ENCODE data around the gene C1QTNF12.

The C1QTNF12 gene

DNA sequence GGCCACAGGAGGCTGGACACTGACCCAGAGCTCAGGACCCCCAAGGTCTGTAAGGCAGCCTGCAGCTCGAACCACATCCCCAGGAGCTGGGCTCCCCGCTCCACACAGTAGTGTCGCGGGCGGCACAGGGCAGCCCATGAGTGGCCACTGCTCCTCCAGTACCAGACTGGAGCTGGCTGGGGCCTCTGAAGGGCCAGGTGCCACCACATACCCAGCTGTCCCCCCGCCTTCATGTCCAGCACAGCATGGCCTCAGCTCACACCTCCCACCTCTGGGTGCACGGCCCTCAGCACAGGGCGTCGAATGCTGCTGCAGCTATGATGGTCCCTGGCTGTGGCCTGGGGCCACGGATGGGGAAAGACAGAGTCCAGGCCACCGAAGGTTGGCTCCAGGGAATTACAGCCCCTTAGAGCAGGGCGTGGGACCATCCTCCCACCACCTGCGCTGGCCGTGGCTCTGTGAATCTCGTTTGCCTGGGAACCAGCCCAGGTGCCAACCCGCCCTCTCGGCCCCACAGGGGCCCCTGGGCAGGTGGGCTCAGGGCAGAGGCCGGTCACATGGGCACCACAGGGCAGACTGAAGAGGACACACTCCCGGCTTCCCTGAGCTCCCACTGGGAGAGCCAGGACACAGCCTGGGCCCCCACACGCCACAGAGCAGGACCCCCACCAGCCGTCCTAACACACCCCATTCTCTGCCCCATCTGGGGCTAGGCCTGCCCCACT lies 30.5 kb downstream of the C1QTNF12 start:
- in situ Hi-C loops (cut with HindIII; ENCODE audit: low sequenced_read_pairs), result no loop called here
- TF ChIP-seq, protein P1, sequence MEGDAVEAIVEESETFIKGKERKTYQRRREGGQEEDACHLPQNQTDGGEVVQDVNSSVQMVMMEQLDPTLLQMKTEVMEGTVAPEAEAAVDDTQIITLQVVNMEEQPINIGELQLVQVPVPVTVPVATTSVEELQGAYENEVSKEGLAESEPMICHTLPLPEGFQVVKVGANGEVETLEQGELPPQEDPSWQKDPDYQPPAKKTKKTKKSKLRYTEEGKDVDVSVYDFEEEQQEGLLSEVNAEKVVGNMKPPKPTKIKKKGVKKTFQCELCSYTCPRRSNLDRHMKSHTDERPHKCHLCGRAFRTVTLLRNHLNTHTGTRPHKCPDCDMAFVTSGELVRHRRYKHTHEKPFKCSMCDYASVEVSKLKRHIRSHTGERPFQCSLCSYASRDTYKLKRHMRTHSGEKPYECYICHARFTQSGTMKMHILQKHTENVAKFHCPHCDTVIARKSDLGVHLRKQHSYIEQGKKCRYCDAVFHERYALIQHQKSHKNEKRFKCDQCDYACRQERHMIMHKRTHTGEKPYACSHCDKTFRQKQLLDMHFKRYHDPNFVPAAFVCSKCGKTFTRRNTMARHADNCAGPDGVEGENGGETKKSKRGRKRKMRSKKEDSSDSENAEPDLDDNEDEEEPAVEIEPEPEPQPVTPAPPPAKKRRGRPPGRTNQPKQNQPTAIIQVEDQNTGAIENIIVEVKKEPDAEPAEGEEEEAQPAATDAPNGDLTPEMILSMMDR (IDR thresholded peaks at IDR 0.05; ENCODE audit: low read depth, low read length, missing control alignments), result no peak
- H3K4me3 ChIP-seq (ENCODE audit: low read depth, low read length), result no peak overlapping the region
- no peak for DNase-seq (ENCODE audit: low read depth)

DNA sequence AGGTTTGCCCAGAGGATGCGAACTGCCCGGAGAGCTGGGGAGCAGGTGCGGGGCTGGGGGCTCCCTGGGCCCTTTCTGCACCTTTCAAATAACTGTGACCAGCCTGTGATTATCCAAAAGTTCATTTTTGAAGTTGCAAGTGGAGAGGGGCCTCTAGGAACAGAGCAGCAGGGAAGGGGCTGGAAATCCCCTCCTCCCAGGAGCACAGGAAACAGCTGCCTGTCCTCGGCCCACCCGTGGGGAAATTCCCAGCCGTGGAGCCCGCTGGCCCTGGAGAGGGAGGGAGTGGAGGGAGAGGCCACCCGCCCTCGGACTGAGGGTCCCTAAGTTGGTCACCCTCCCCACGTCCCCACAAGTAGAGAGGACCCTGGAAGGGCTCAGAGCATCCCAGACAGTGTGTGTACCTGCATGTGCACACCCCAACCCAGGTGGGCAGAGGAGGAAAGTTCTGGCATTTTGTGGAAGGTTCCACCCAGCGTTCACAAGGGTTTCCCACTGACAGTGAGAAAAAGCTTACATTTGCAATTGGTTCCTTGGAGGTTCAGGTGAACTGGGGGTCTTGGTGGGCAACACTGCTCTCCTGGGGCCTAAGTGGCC lies 31.3 kb downstream of the C1QTNF12 start:
- TF ChIP-seq, protein P1 (IDR thresholded peaks at IDR 0.05; ENCODE audit: low read depth, low read length, missing control alignments), result no peak
- no peak overlapping the region for H3K4me3 ChIP-seq (ENCODE audit: low read depth, low read length)
- no peak for DNase-seq (ENCODE audit: low read depth)
- in situ Hi-C loops (cut with HindIII; ENCODE audit: low sequenced_read_pairs), result no loop called here

DNA sequence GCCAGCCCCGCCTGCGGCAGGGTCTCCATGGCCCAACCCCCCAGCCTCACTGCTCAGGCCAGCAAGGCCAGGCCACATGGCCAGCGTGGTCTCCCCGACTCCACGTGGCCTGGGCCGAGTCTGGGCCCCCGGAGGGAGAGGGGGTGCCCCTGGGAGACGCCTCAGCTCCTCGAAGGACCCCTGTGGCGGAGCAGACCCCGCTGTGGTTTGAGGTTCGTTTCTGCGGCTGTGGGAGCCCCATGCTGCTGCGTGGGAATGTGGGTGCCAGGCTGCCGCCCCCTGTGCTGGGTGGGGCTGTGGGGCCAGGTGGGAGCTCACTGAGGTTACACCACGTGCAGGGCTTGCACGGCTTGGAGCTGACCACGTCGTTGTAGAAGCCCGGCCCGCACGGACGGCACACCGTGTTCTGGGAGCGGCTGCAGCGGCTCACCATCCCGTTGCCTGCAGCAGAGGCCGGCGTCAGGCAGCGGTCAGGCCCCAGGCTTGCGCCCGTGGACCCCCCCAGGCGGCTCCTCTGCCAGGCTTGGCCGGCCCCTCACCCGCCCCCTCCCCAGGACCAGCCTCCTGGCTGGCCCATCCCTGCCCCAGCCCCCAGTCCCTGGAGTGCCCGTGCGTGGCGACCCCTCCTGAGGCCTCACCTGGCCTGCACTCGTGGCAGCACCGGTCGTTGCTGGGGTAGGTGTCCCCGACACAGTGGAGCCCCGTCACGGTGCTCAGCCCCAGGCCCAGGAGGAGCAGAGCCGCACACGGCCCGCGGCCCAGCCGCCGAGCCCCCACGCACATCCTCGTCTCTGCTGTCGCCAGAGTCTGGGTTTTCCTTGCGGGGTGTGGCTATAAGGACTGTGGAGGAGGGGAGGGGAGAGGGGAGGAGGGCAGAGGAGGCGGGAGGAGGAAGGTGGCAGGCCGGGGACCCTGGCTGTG lies 32.9 kb downstream of the C1QTNF12 start, which contains the start of gene TNFRSF4:
Gene TNFRSF4, minus strand, starts transcription at position 809 of the 921 bp plus-strand sequence. Its CDS starts 26 bp downstream, at position 783.
- no peak within 1 kb of the TSS for H3K4me3 ChIP-seq (ENCODE audit: low read depth, low read length)
- in situ Hi-C loops (cut with HindIII; ENCODE audit: low sequenced_read_pairs), result no loop called here
- no peak for DNase-seq (ENCODE audit: low read depth)
- TF ChIP-seq, protein P1 (IDR thresholded peaks at IDR 0.05; ENCODE audit: low read depth, low read length, missing control alignments), result no peak

DNA sequence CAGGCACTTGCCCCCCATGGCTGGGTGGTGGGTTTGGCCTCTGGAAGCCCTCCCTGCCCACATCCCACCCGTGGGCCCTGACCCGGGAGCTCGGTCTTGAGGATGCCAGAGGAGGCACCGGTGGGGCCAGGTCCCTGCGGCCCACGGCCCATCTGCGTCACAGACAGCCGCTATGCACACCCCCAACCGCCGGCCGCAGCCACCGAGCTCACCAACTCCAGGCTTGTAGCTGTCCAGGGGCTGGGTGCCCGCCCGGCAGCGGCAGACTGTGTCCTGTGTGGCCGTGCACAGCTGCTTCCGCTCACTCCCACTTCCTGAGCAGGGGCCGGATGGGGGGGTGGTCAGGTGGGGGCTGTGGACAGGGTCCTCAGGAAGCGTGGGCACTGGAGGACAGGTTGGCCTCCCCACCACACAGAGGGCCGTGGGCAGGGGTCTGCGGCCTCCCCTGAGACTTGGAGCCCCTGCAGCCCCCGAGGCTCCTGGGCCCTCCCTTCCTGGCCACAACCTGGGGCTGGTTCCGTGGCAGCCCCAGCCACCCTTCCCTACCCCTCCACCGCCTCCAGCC lies 33.7 kb downstream of the C1QTNF12 start:
- TF ChIP-seq, protein P1 (IDR thresholded peaks at IDR 0.05; ENCODE audit: low read depth, low read length, missing control alignments), result no peak
- no peak overlapping the region for H3K4me3 ChIP-seq (ENCODE audit: low read depth, low read length)
- no peak for DNase-seq (ENCODE audit: low read depth)
- in situ Hi-C loops (cut with HindIII; ENCODE audit: low sequenced_read_pairs), result no loop called here

DNA sequence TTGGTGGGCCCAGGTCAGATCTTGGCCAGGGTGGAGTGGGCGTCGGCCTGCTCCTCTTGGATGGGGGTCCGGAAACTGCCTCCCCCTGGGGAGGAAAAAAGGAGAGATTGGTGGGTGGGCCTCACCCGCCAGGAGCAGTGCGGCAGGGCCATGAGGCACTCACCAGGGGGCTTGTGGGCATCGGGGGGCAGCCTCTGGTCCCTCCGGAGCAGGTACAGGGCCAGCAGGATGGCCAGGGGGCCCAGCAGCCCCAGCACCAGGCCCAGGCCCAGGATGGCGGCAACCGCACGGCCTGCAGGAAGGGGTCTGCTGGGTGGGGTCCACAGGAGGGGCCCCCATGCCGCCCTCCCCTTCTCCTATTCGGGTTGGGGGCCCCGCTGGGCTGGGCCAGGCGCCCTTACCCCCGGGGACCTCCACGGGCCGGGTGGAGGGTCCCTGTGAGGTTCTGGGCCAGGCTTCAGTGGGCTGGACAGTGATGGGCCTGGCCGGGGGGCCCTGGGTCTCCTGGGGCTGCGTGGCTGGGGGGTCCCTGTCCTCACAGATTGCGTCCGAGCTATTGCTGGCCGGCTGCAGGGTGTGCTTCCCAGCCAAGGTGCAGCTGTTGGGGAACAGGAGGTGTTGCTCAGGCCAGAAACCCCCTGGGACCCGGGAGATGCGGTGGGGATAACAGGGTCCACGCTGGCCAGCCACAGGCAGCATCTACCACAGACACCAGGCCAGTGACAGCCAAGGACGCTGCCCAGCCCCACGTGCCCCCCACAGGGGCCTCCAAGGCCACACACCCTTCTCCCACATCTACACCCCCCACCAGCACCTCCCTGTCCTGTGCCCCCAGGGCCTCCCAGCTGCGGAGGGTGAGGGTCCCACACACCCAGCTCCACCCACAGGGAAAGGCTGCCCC lies 34.7 kb downstream of the C1QTNF12 start:
- in situ Hi-C loops (cut with HindIII; ENCODE audit: low sequenced_read_pairs), result no loop called here
- DNase-seq (ENCODE audit: low read depth), result no peak
- no peak overlapping the region for H3K4me3 ChIP-seq (ENCODE audit: low read depth, low read length)
- TF ChIP-seq, protein P1 (IDR thresholded peaks at IDR 0.05; ENCODE audit: low read depth, low read length, missing control alignments), result no peak

Data from astrocyte of the cerebellum (primary cell).